ENCODE results near the gene DPY19L3.
"Not testable (repeated sequence)": the region's sequence is repeated elsewhere in the genome, so short reads cannot be mapped to it uniquely, and the experiment has no call there.

Gene DPY19L3

GRCh38 chr19:32396046-32396652 is 9.4 kb upstream of the DPY19L3 start:
- no peak for DNase-seq (ENCODE audit: low read depth)

GRCh38 chr19:32397671-32398101 is 7.9 kb upstream of the DPY19L3 start:
- DNase-seq (ENCODE audit: low read depth) = peak; percentile 54

- DNase-seq (ENCODE audit: low read depth) = no peak
Observed at GRCh38 chr19:32401992-32402391, 3.6 kb upstream of the DPY19L3 start.

- no peak for DNase-seq (ENCODE audit: low read depth)
Observed at GRCh38 chr19:32403291-32403995, 2.1 kb upstream of the DPY19L3 start.

GRCh38 chr19:32404213-32404932 is 1.2 kb upstream of the DPY19L3 start:
- no peak for DNase-seq (ENCODE audit: low read depth)

- DNase-seq (ENCODE audit: low read depth) = no peak
Observed at GRCh38 chr19:32404933-32405430, 588 bp upstream of the DPY19L3 start.

- DNase-seq (ENCODE audit: low read depth) = no peak
Observed at GRCh38 chr19:32406161-32407003, 812 bp downstream of the DPY19L3 start.

GRCh38 chr19:32407004-32407992 is 1.7 kb downstream of the DPY19L3 start:
- no peak for DNase-seq (ENCODE audit: low read depth)

- DNase-seq (ENCODE audit: low read depth) = no peak
Observed at GRCh38 chr19:32415246-32415645, 9.7 kb downstream of the DPY19L3 start.

- DNase-seq (ENCODE audit: low read depth) = no peak
Observed at GRCh38 chr19:32415669-32416068, 10.1 kb downstream of the DPY19L3 start.

GRCh38 chr19:32416749-32417456 is 11.3 kb downstream of the DPY19L3 start:
- peak; percentile 36 for DNase-seq (ENCODE audit: low read depth)

- DNase-seq (ENCODE audit: low read depth) = no peak
Observed at GRCh38 chr19:32418155-32418554, 12.6 kb downstream of the DPY19L3 start.

- no peak for DNase-seq (ENCODE audit: low read depth)
Observed at GRCh38 chr19:32421589-32422361, 16.2 kb downstream of the DPY19L3 start.

- no peak for DNase-seq (ENCODE audit: low read depth)
Observed at GRCh38 chr19:32422435-32422834, 16.9 kb downstream of the DPY19L3 start.

- not testable (repeated sequence) for DNase-seq (ENCODE audit: low read depth)
Observed at GRCh38 chr19:32423944-32424343, 18.4 kb downstream of the DPY19L3 start.

- no peak for DNase-seq (ENCODE audit: low read depth)
Observed at GRCh38 chr19:32427536-32427935, 22.0 kb downstream of the DPY19L3 start.

GRCh38 chr19:32436692-32437091 is 31.1 kb downstream of the DPY19L3 start:
- no peak for DNase-seq (ENCODE audit: low read depth)

GRCh38 chr19:32437096-32437495 is 31.5 kb downstream of the DPY19L3 start:
- no peak for DNase-seq (ENCODE audit: low read depth)

GRCh38 chr19:32438751-32439150 is 33.2 kb downstream of the DPY19L3 start:
- no peak for DNase-seq (ENCODE audit: low read depth)
